NCI-H524 treated with DMSO at 0.1 percent for 48 hours (cell line): ENCODE data around the gene ATP8A2.
A peak's percentile ranks its signal among the peaks of the same experiment; 100 is the strongest.
"Not testable (repeated sequence)": the region's sequence is repeated elsewhere in the genome, so short reads cannot be mapped to it uniquely, and the experiment has no call there.

ENCODE experiments used
- DNase-seq: peaks from one replicate; lab custom pipeline; 2025; lab: John Stamatoyannopoulos, UW

The ATP8A2 gene

GRCh38 chr13:26041444-26041843, 669.7 kb downstream of the ATP8A2 start:
- no peak for DNase-seq

GRCh38 chr13:26042785-26043184, 671.0 kb downstream of the ATP8A2 start:
- no peak for DNase-seq

- no peak for DNase-seq
Observed at GRCh38 chr13:26045142-26045541, 673.4 kb downstream of the ATP8A2 start.

GRCh38 chr13:26046639-26047038, 674.9 kb downstream of the ATP8A2 start:
- DNase-seq, result no peak

GRCh38 chr13:26047040-26047439, 675.3 kb downstream of the ATP8A2 start:
- no peak for DNase-seq

GRCh38 chr13:26048741-26049140, 677.0 kb downstream of the ATP8A2 start:
- no peak for DNase-seq

GRCh38 chr13:26050568-26051230, 678.9 kb downstream of the ATP8A2 start:
- DNase-seq, result peak; percentile 51

GRCh38 chr13:26051231-26051656, 679.5 kb downstream of the ATP8A2 start:
- DNase-seq, result no peak

GRCh38 chr13:26051657-26052311, 680.0 kb downstream of the ATP8A2 start, which contains the start of gene SHISA2:
TSS of gene SHISA2 (minus strand) at chr13:26052016. CDS start at chr13:26050975, 1,041 bp downstream.
- no peak for DNase-seq

GRCh38 chr13:26052337-26052736, 680.6 kb downstream of the ATP8A2 start:
- no peak for DNase-seq

- DNase-seq, result no peak
Observed at GRCh38 chr13:26053418-26053980, 681.7 kb downstream of the ATP8A2 start.

- DNase-seq, result no peak
Observed at GRCh38 chr13:26054896-26055295, 683.1 kb downstream of the ATP8A2 start.

- no peak for DNase-seq
Observed at GRCh38 chr13:26058704-26059103, 686.9 kb downstream of the ATP8A2 start.

GRCh38 chr13:26060357-26060756, 688.6 kb downstream of the ATP8A2 start:
- no peak for DNase-seq

- DNase-seq, result no peak
Observed at GRCh38 chr13:26061256-26061655, 689.5 kb downstream of the ATP8A2 start.

- no peak for DNase-seq
Observed at GRCh38 chr13:26061947-26062346, 690.2 kb downstream of the ATP8A2 start.

GRCh38 chr13:26062853-26063444, 691.2 kb downstream of the ATP8A2 start:
- DNase-seq, result peak; percentile 23

- not testable (repeated sequence) for DNase-seq
Observed at GRCh38 chr13:26066492-26066891, 694.7 kb downstream of the ATP8A2 start.

GRCh38 chr13:26067601-26068000, 695.8 kb downstream of the ATP8A2 start:
- no peak for DNase-seq

GRCh38 chr13:26068372-26068771, 696.6 kb downstream of the ATP8A2 start:
- DNase-seq, result not testable (repeated sequence)

- not testable (repeated sequence) for DNase-seq
Observed at GRCh38 chr13:26069642-26070041, 697.9 kb downstream of the ATP8A2 start.

- no peak for DNase-seq
Observed at GRCh38 chr13:26071691-26072090, 699.9 kb downstream of the ATP8A2 start.

- DNase-seq, result not testable (repeated sequence)
Observed at GRCh38 chr13:26072335-26072734, 700.6 kb downstream of the ATP8A2 start.
